Neural cell (in vitro differentiated cells): ENCODE results near the gene RAPGEFL1. TPM values are rescaled to one million over a fixed set of nuclear protein-coding genes. Genes with fewer than 3 reads are reported as not detected.

ENCODE experiments used
- H2AFZ ChIP-seq: fragments of 200-600, 300-800 bp; sonication (generic), shearing (Covaris generic); 2 replicates; pipeline ENCODE4 v1.6.0; 2014; ENCODE audit warnings: low read depth, mild to moderate bottlenecking, antibody characterized with exemption, low read length, moderate library complexity
- H3F3A ChIP-seq: fragments of 200-600 bp; shearing (Covaris generic); 2 replicates; pipeline ENCODE4 v1.6.1; 2016; ENCODE audit warnings: mild to moderate bottlenecking, moderate library complexity, mixed read lengths, antibody characterized with exemption, low read length; ENCODE audit not compliant: insufficient read depth, poor library complexity, severe bottlenecking
- H3K27ac ChIP-seq: fragments of 200-600, 300-800 bp; sonication (generic), shearing (Covaris generic); 2 replicates; pipeline ENCODE4 v1.5.1; 2014; ENCODE audit warnings: mild to moderate bottlenecking, low read length, moderate library complexity
- H3K27me3 ChIP-seq: fragments of 300-800, 200-600 bp; sonication (generic), shearing (Covaris generic); 2 replicates; pipeline ENCODE4 v1.6.0; 2014; ENCODE audit warnings: mild to moderate bottlenecking, low read depth, low read length, moderate library complexity; ENCODE audit not compliant: insufficient read depth
- H3K36me3 ChIP-seq: fragments of 300-800, 200-600 bp; sonication (generic), shearing (Covaris generic); 2 replicates; pipeline ENCODE4 v1.5.1; 2014; ENCODE audit warnings: mild to moderate bottlenecking, antibody characterized with exemption, low read length, moderate library complexity; ENCODE audit not compliant: insufficient read depth
- H3K4me2 ChIP-seq: fragments of 300-800, 200-600 bp; sonication (generic), shearing (Covaris generic); 2 replicates; pipeline ENCODE4 v1.6.0; 2014; ENCODE audit warnings: mild to moderate bottlenecking, low read length
- H3K4me3 ChIP-seq: fragments of 300-800, 200-600 bp; sonication (generic), shearing (Covaris generic); 2 replicates; pipeline ENCODE4 v1.5.1; 2014; ENCODE audit warnings: mild to moderate bottlenecking, low read length, moderate library complexity
- H3K79me2 ChIP-seq: fragments of 200-600 bp; shearing (Covaris generic); replicated peaks from 2 replicates; pipeline ENCODE4 v1.6.0; 2014; ENCODE audit warnings: mild to moderate bottlenecking, low read length, moderate library complexity; ENCODE audit not compliant: insufficient read depth
- H3K9ac ChIP-seq: fragments of 300-800, 200-600 bp; sonication (generic), shearing (Covaris generic); 2 replicates; pipeline ENCODE4 v1.6.1; 2016; ENCODE audit warnings: mild to moderate bottlenecking, low read length, mixed read lengths
- H3K9me2 ChIP-seq: fragments of 200-600 bp; shearing (Covaris generic); 2 replicates; pipeline ENCODE4 v1.6.1; 2016; ENCODE audit warnings: mild to moderate bottlenecking, low read length, mixed read lengths; ENCODE audit not compliant: insufficient read depth
- H3K9me3 ChIP-seq: fragments of 200-600, 300-800 bp; sonication (generic), shearing (Covaris generic); 2 replicates; pipeline ENCODE4 v1.6.1; 2016; ENCODE audit warnings: mild to moderate bottlenecking, mixed run types, low read length, moderate library complexity, mixed read lengths
- H4K20me1 ChIP-seq: fragments of 200-600 bp; shearing (Covaris generic); 2 replicates; pipeline ENCODE4 v1.6.1; 2016; ENCODE audit warnings: mild to moderate bottlenecking, mixed run types; ENCODE audit not compliant: insufficient read depth
- EP300 ChIP-seq: fragments of 450-650 bp; conservative IDR thresholded peaks from 2 replicates; pipeline ENCODE4 v1.6.1; 2014; ENCODE audit warnings: antibody characterized with exemption, mild to moderate bottlenecking, moderate library complexity; ENCODE audit not compliant: poor library complexity, severe bottlenecking
- MXI1 ChIP-seq: fragments of 450-650 bp; conservative IDR thresholded peaks from 2 replicates; pipeline ENCODE4 v1.6.1; 2014; ENCODE audit warnings: antibody characterized with exemption, mild to moderate bottlenecking; ENCODE audit not compliant: poor library complexity, severe bottlenecking
- POLR2AphosphoS5 ChIP-seq: IDR thresholded peaks from 2 replicates; pipeline ENCODE4 v1.6.1; 2012
- RAD21 ChIP-seq: fragments of 450-650 bp; conservative IDR thresholded peaks from 2 replicates; pipeline ENCODE4 v1.6.1; 2014; ENCODE audit warnings: antibody characterized with exemption, mild to moderate bottlenecking, moderate library complexity
- REST ChIP-seq: IDR thresholded peaks from 2 replicates; pipeline ENCODE4 v1.6.1; 2012; ENCODE audit warnings: borderline replicate concordance
- SMC3 ChIP-seq: fragments of 450-650 bp; conservative IDR thresholded peaks from 2 replicates; pipeline ENCODE4 v1.6.1; 2014; ENCODE audit warnings: antibody characterized with exemption, mild to moderate bottlenecking, moderate library complexity; ENCODE audit not compliant: poor library complexity
- TAF1 ChIP-seq: IDR thresholded peaks from 2 replicates; pipeline ENCODE4 v1.6.1; 2012; ENCODE audit warnings: low read depth
- polyA plus RNA-seq: library from polyadenylated mRNA; depleted of rRNA; stranded (reverse); fragments of >200 nt; gene quantifications from 2 replicates; pipeline ENCODE4 v1.2.3, GENCODE V29; 2014
- TF ChIP-seq, protein P1 (sequence below): fragments of 450-650 bp; IDR thresholded peaks from 2 replicates; pipeline ENCODE4 v1.5.1; 2014; ENCODE audit warnings: antibody characterized with exemption, mild to moderate bottlenecking, moderate library complexity; ENCODE audit not compliant: poor library complexity, severe bottlenecking

Gene RAPGEFL1
- polyA plus RNA-seq, 1 donor from 2014 or later, result 15.5 TPM

- no peak overlapping the region for H3K4me2 ChIP-seq
- no peak overlapping the region for H3K9ac ChIP-seq
- no peaks in the 10 kb centered on the region for H3K9me2 ChIP-seq
- no peak overlapping the region for H3K27ac ChIP-seq
- H3K27me3 ChIP-seq, result no peaks in the 10 kb centered on the region
- H3K79me2 ChIP-seq, result no peaks in the 10 kb centered on the region
- H3K4me3 ChIP-seq, result no peak overlapping the region
- H3K9me3 ChIP-seq, result no peaks in the 10 kb centered on the region
- TF ChIP-seq REST (no peak), SMC3 (no peak), MXI1 (no peak), EP300 (no peak), RAD21 (no peak), TAF1 (no peak)
- TF ChIP-seq, protein P1, sequence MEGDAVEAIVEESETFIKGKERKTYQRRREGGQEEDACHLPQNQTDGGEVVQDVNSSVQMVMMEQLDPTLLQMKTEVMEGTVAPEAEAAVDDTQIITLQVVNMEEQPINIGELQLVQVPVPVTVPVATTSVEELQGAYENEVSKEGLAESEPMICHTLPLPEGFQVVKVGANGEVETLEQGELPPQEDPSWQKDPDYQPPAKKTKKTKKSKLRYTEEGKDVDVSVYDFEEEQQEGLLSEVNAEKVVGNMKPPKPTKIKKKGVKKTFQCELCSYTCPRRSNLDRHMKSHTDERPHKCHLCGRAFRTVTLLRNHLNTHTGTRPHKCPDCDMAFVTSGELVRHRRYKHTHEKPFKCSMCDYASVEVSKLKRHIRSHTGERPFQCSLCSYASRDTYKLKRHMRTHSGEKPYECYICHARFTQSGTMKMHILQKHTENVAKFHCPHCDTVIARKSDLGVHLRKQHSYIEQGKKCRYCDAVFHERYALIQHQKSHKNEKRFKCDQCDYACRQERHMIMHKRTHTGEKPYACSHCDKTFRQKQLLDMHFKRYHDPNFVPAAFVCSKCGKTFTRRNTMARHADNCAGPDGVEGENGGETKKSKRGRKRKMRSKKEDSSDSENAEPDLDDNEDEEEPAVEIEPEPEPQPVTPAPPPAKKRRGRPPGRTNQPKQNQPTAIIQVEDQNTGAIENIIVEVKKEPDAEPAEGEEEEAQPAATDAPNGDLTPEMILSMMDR, result no peak
- H2AFZ ChIP-seq, result no peak overlapping the region
- H3K36me3 ChIP-seq, result no peaks in the 10 kb centered on the region
- H3F3A ChIP-seq, result no peaks in the 10 kb centered on the region
- H4K20me1 ChIP-seq, result no peaks in the 10 kb centered on the region
Measured at GRCh38 chr17:40181205-40181604, 3.9 kb downstream of the RAPGEFL1 start.

GRCh38 chr17:40182606-40183005, 5.3 kb downstream of the RAPGEFL1 start:
- no peaks in the 10 kb centered on the region for H3K79me2 ChIP-seq
- no peaks in the 10 kb centered on the region for H4K20me1 ChIP-seq
- no peak overlapping the region for H3K4me3 ChIP-seq
- no peaks in the 10 kb centered on the region for H3K9me3 ChIP-seq
- H3K4me2 ChIP-seq, result no peak overlapping the region
- no peaks in the 10 kb centered on the region for H3K9me2 ChIP-seq
- H3K27ac ChIP-seq, result no peak overlapping the region
- H3K9ac ChIP-seq, result no peak overlapping the region
- no peaks in the 10 kb centered on the region for H3K36me3 ChIP-seq
- TF ChIP-seq MXI1, result no peak
- no peak for TF ChIP-seq POLR2AphosphoS5
- no peak for TF ChIP-seq TAF1
- TF ChIP-seq, protein P1, result no peak
- TF ChIP-seq RAD21, result no peak
- TF ChIP-seq SMC3, result no peak
- no peaks in the 10 kb centered on the region for H3K27me3 ChIP-seq
- H2AFZ ChIP-seq, result no peak overlapping the region
- H3F3A ChIP-seq, result no peaks in the 10 kb centered on the region
